Stomach (tissue), 9 donors: ENCODE results near the gene POLE4. TPM values are rescaled to one million over a fixed set of nuclear protein-coding genes. Genes with fewer than 3 reads are reported as not detected.

Experiments
- DNase-seq, 2 donors: peaks; one replicate each; pipeline versions ENCODE4 v3.0.0 to v3.0.0-alpha.2; 2013 to 2019
- H3K27ac ChIP-seq, 5 donors: fragments of 200-600 bp in 4 of 5; sonication (generic) in 4 of 5; one replicate each; pipeline ENCODE4 v1.5.1; 2013 to 2019; ENCODE audit warnings: mild to moderate bottlenecking in 1 of 5, moderate library complexity in 1 of 5
- H3K27me3 ChIP-seq, 3 donors: fragments of 200-600 bp; sonication (generic); one replicate each; pipeline ENCODE4 v1.5.1; 2017 to 2019; ENCODE audit warnings: mixed run types in 1 of 3
- H3K36me3 ChIP-seq, 4 donors: fragments of 200-600 bp; sonication (generic); 1 replicate in 3 of 4; 2 replicates in 1 of 4; pipeline ENCODE4 v1.5.1; 2016 to 2019
- H3K4me1 ChIP-seq, 4 donors: fragments of 200-600 bp; sonication (generic); one replicate each; pipeline ENCODE4 v1.5.1; 2016 to 2019
- H3K4me3 ChIP-seq, 4 donors: fragments of 200-600 bp; sonication (generic) in 3 of 4; one replicate each; pipeline ENCODE4 v1.5.1; 2016 to 2019; ENCODE audit warnings: mild to moderate bottlenecking in 1 of 4
- H3K9me3 ChIP-seq, 4 donors: fragments of 200-600 bp; sonication (generic); one replicate each; pipeline ENCODE4 v1.5.1; 2016 to 2019
- CTCF ChIP-seq, 7 experiments: fragments of 450-650 bp in 4 of 7; fragments of 200-600 bp in 3 of 7; sonication (generic) in 3 of 7; IDR thresholded peaks; one replicate each; pipeline ENCODE4 v1.5.1; 2016 to 2019; ENCODE audit warnings: antibody characterized with exemption in 7 of 7, control low read depth in 2 of 7, mild to moderate bottlenecking in 1 of 7
- EP300 ChIP-seq: sonication (generic); formaldehyde crosslinking; IDR thresholded peaks from one replicate; pipeline ENCODE4 v1.6.1; 2017; ENCODE audit warnings: antibody characterized with exemption
- POLR2A ChIP-seq, 4 donors: fragments of 450-650 bp; IDR thresholded peaks; one replicate each; pipeline ENCODE4 v1.6.1; 2016; ENCODE audit warnings: antibody characterized with exemption in 4 of 4, control low read depth in 2 of 4, mild to moderate bottlenecking in 1 of 4, moderate library complexity in 1 of 4
- POLR2AphosphoS5 ChIP-seq, 3 donors: sonication (generic); formaldehyde crosslinking; IDR thresholded peaks; one replicate each; pipeline ENCODE4 v1.6.1; 2016; ENCODE audit warnings: antibody characterized with exemption in 3 of 3
- WGBS, 5 donors: extraction: QIAGEN DNeasy Blood & Tissue Kit in 3 of 5; methylation state at CpG; one replicate each; pipeline versions ENCODE4 v1.1.5 to v1.1.7; 2013 to 2018; 5-methylcytosine and 5-hydroxymethylcytosine counted together
- intact Hi-C: fragments of 100-400 bp; cut with DNase I; formaldehyde crosslinking; loops from one replicate; pipeline ENCODE4 v1.15.1; 2023; ENCODE audit warnings: low total_unique reads
- polyA plus RNA-seq, 3 donors: library from polyadenylated mRNA; stranded (reverse); fragments of 200-250 nt; gene quantifications; one replicate each; pipeline ENCODE4 v1.2.3, GENCODE V29; 2013
- total RNA-seq, 5 donors: library from RNA; depleted of rRNA; stranded (reverse); fragments of >200 nt; gene quantifications; one replicate each; pipeline versions ENCODE4 v1.1.0 to v1.2.3, GENCODE V29; 2014 to 2016
- donor health status: healthy with polysubstance abuse.
- donor health status: Bipolar disorder and iron deficiency.
- donor health status: healthy.

The POLE4 gene
- total and polyA plus RNA-seq, 8 donors, result 6.7 to 112 (median 39.4) TPM

- H3K9me3 ChIP-seq, result no peaks in the 10 kb centered on the region
- peaks cover 0 to 11% (median 0%) of the 10 kb centered on the region in 3 donors for H3K27me3 ChIP-seq
- no peak for DNase-seq
- TF ChIP-seq POLR2A (IDR thresholded peaks at IDR 0.05), result no peak
- no peak for TF ChIP-seq EP300
- TF ChIP-seq CTCF (IDR thresholded peaks at IDR 0.05), result no peak
- TF ChIP-seq POLR2AphosphoS5 (IDR thresholded peaks at IDR 0.05), result no peak
- H3K4me1 ChIP-seq, result peaks cover 0 to under 1% (median 0%) of the 10 kb centered on the region in 4 donors
- no peak overlapping the region for H3K4me3 ChIP-seq
- intact Hi-C loops, result loop anchor here (10.0 kb wide), 1 partner anchor 479 kb away; no protein-coding TSS in a partner anchor
- 40 to 68% (median 55%) methylated on average over 2 of the region's 2 CpGs for WGBS, 5 donors
- no peaks in the 10 kb centered on the region for H3K36me3 ChIP-seq
- no peak overlapping the region for H3K27ac ChIP-seq
Observed at GRCh38 chr2:74925361-74925786, 33.1 kb upstream of the POLE4 start.

- Histone ChIP-seq H3K4me3 (no peak overlapping the region), H3K36me3 (no peaks in the 10 kb centered on the region), H3K27ac (no peak overlapping the region), H3K27me3 (no peaks in the 10 kb centered on the region), H3K9me3 (no peaks in the 10 kb centered on the region), H3K4me1 (no peaks in the 10 kb centered on the region)
- DNase-seq, result no peak
- TF ChIP-seq POLR2A (IDR thresholded peaks at IDR 0.05) (no peak), CTCF (IDR thresholded peaks at IDR 0.05) (no peak), POLR2AphosphoS5 (IDR thresholded peaks at IDR 0.05) (no peak), EP300 (no peak)
- intact Hi-C loops, result loop anchor here (10.0 kb wide), 1 partner anchor 477 kb away; no protein-coding TSS in a partner anchor
- 69 to 80% (median 77%) methylated on average over 4 to 5 of the region's 5 CpGs for WGBS, 5 donors
Observed at GRCh38 chr2:74927621-74928020, 30.8 kb upstream of the POLE4 start.

GRCh38 chr2:74930811-74931486, 27.5 kb upstream of the POLE4 start:
- 81 to 95% (median 85%) methylated on average over 8 of the region's 8 CpGs for WGBS, 5 donors
- H3K9me3 ChIP-seq, result no peaks in the 10 kb centered on the region
- TF ChIP-seq CTCF (IDR thresholded peaks at IDR 0.05) (no peak), POLR2A (IDR thresholded peaks at IDR 0.05) (no peak), EP300 (no peak), POLR2AphosphoS5 (IDR thresholded peaks at IDR 0.05) (no peak)
- H3K27ac ChIP-seq, result no peak overlapping the region
- intact Hi-C loops, result no loop called here
- DNase-seq, result no peak
- no peaks in the 10 kb centered on the region for H3K36me3 ChIP-seq
- no peaks in the 10 kb centered on the region for H3K27me3 ChIP-seq
- no peak overlapping the region for H3K4me3 ChIP-seq
- no peaks in the 10 kb centered on the region for H3K4me1 ChIP-seq

- no peak for TF ChIP-seq EP300
- no peak for TF ChIP-seq POLR2A (IDR thresholded peaks at IDR 0.05)
- no peak for TF ChIP-seq CTCF (IDR thresholded peaks at IDR 0.05)
- TF ChIP-seq POLR2AphosphoS5 (IDR thresholded peaks at IDR 0.05), result no peak
- no peak for DNase-seq
- H3K9me3 ChIP-seq, result no peaks in the 10 kb centered on the region
- no peaks in the 10 kb centered on the region for H3K36me3 ChIP-seq
- H3K27ac ChIP-seq, result no peak overlapping the region
- H3K4me3 ChIP-seq, result no peak overlapping the region
- no peaks in the 10 kb centered on the region for H3K4me1 ChIP-seq
- WGBS, 5 donors, result 66 to 100% (median 80%) methylated on average over 2 of the region's 2 CpGs
- no peaks in the 10 kb centered on the region for H3K27me3 ChIP-seq
- intact Hi-C loops, result no loop called here
Observed at GRCh38 chr2:74931940-74932339, 26.5 kb upstream of the POLE4 start.
